NCI-H510A treated with DMSO at 0.1 percent for 48 hours (cell line): ENCODE data around the gene IL17A.
A peak's percentile ranks its signal among the peaks of the same experiment; 100 is the strongest.

ENCODE experiments used
- DNase-seq: peaks from one replicate; lab custom pipeline; 2025; lab: John Stamatoyannopoulos, UW

The IL17A gene

GRCh38 chr6:52216932-52217575 lies 30.9 kb downstream of the IL17A start:
- no peak for DNase-seq

DNA sequence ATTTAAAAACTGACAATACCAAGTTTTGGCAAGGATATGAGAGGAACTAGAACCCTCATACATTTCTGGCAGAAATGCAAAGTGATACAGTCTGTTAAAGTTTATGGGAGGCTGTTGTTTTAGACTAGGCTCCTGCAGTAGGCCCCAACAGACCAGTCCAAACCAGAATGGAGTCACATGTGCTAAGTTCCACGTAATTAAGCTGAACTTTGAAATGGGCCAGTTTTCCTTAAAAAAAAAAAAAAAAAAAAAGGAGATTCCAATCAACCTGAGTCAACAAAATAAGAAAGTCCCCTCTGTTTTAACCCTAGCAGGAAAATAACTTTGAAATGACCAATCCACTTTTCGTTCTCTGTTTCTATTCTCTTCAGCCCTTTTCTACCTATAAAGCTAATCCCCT lies 31.6 kb downstream of the IL17A start:
- DNase-seq: no peak

- DNase-seq: no peak
These were observed 35.1 kb downstream of the IL17A start for GRCh38 chr6:52221302-52221701.

DNA sequence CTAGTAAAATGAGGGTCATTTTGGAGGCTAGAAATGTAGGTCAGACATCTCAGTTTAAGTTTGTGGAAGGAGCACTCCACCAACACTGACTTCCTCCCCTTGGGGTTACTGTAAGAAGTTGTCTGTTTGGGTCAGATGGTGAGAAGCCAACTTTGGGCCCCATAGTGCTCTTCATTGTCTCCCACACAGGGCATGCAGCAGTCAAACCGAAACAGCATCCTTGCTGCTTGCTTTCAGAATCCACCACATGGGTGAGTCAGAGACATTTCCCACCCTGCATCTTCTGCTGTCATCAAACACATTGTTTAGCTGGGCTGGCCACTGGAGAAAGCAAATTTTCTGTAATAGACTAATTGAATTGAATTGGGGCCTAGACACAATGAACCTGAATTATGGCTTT lies 41.3 kb downstream of the IL17A start:
- no peak for DNase-seq

DNA sequence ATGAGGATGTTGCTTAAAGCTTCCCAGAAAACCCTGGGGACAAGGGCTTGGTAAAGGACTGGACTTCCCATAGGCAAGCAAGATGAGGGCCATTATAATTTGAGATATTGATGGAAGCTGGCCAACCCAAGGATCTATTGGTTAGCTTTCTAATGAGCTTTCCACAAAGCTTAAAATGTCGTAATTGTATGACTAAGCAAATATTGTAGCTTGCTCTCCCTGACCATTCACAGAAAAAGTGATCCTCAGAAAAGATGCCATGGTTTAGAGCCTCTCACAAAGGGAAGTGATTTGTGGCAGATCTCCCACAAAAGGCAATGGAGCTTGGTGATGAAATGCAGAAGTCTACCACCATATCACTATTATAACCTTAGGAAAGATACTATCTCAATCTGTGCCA lies 44.5 kb downstream of the IL17A start:
- DNase-seq: no peak

DNA sequence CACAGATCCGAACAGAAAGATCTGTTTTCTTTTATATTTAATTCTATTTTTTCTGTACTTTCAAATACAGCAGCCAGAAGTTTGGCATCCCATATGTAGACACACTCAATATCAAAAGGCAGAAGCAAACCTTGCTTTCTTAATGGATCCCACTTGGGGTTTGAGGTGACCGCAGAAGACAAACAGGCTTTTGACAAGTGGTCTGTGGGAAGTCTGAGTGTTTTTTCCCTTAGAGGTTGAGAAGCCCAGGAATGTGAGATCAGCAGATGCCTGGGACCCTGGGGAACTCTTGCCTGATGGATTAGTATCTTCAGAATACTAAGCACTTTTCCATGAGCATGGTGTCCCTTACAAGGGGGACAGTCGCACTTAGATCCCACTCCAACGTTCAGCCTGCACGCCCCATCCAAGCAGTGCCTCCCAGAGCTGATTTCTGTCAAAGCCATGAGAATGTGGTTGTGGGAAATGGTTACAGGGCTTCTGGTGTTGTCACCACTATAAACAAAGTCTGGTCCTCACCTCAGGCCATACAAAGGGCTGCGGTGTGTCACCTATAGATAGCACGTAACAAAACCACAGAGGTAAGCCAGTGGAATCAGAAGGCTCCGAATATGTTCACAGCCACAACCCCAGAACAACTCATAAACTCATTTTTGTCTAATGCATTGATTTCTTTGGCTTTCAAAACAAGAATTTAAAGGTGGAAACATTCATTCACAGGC lies 45.4 kb downstream of the IL17A start:
- DNase-seq: no peak

GRCh38 chr6:52233005-52233404 lies 46.8 kb downstream of the IL17A start:
- no peak for DNase-seq

- peak; percentile 71 for DNase-seq
These were observed 48.0 kb downstream of the IL17A start for GRCh38 chr6:52233975-52234823.
